NCI-H2081 (cell line): Measurements from ENCODE around the gene ZFHX3.
A peak's percentile ranks its signal among the peaks of the same experiment; 100 is the strongest.

Experiments used
- DNase-seq, 2 experiments: peaks; one replicate each; lab custom pipeline; 2025; lab: John Stamatoyannopoulos, UW

The ZFHX3 gene

GRCh38 chr16:72956124-72957064 lies 91.5 kb downstream of the ZFHX3 start:
- DNase-seq, result no peak

GRCh38 chr16:72952811-72953271 lies 95.1 kb downstream of the ZFHX3 start:
- no peak for DNase-seq

- no peak for DNase-seq
Measured at GRCh38 chr16:72952404-72952803, 95.5 kb downstream of the ZFHX3 start.

GRCh38 chr16:72951916-72952315 lies 96.0 kb downstream of the ZFHX3 start:
- no peak for DNase-seq

GRCh38 chr16:72950669-72951068 lies 97.3 kb downstream of the ZFHX3 start:
- DNase-seq, result no peak

GRCh38 chr16:72948238-72948829 lies 99.6 kb downstream of the ZFHX3 start:
- no peak for DNase-seq

GRCh38 chr16:72947379-72948237 lies 100.3 kb downstream of the ZFHX3 start:
- no peak for DNase-seq

GRCh38 chr16:72946474-72947194 lies 101.3 kb downstream of the ZFHX3 start:
- no peak for DNase-seq

- no peak for DNase-seq
Measured at GRCh38 chr16:72946063-72946462, 101.9 kb downstream of the ZFHX3 start.

- no peak for DNase-seq
Measured at GRCh38 chr16:72945611-72946010, 102.3 kb downstream of the ZFHX3 start.

GRCh38 chr16:72944757-72945485 lies 103.0 kb downstream of the ZFHX3 start:
- DNase-seq, result no peak

- peak in 1 of 2 experiments; percentile 20 for DNase-seq
Measured at GRCh38 chr16:72942021-72942420, 105.9 kb downstream of the ZFHX3 start.

- DNase-seq, result no peak
Measured at GRCh38 chr16:72940886-72941285, 107.0 kb downstream of the ZFHX3 start.

GRCh38 chr16:72939247-72939646 lies 108.7 kb downstream of the ZFHX3 start:
- peak in 1 of 2 experiments; percentile 4 for DNase-seq

- peak in 1 of 2 experiments; percentile 36 for DNase-seq
Measured at GRCh38 chr16:72938795-72939164, 109.1 kb downstream of the ZFHX3 start.

GRCh38 chr16:72937916-72938794 lies 109.8 kb downstream of the ZFHX3 start:
- peak; percentile 40 to 71 for DNase-seq

- no peak for DNase-seq
Measured at GRCh38 chr16:72937360-72937759, 110.6 kb downstream of the ZFHX3 start.

GRCh38 chr16:72936408-72936807 lies 111.5 kb downstream of the ZFHX3 start:
- DNase-seq, result no peak

GRCh38 chr16:72935896-72936295 lies 112.0 kb downstream of the ZFHX3 start:
- no peak for DNase-seq
